Peyer's patch (tissue), 4 donors: ENCODE data around the gene HORMAD2. TPM values are rescaled to one million over a fixed set of nuclear protein-coding genes. Genes with fewer than 3 reads are reported as not detected.

Experiments used
- DNase-seq, 3 donors: peaks; one replicate each; pipeline ENCODE4 v3.0.0-alpha.2; 2017 to 2019
- H3K27ac ChIP-seq, 4 donors: fragments of 200-600 bp; sonication (generic); one replicate each; pipeline ENCODE4 v1.5.1; 2016 to 2019
- H3K27me3 ChIP-seq, 2 donors: fragments of 200-600 bp; sonication (generic); one replicate each; pipeline ENCODE4 v1.5.1; 2019
- H3K36me3 ChIP-seq, 3 donors: fragments of 200-600 bp; sonication (generic); one replicate each; pipeline ENCODE4 v1.5.1; 2016 to 2019
- H3K4me1 ChIP-seq, 4 donors: fragments of 200-600 bp; sonication (generic); one replicate each; pipeline ENCODE4 v1.5.1; 2016 to 2019
- H3K4me3 ChIP-seq, 4 donors: fragments of 200-600 bp; sonication (generic); 1 replicate in 3 of 4; 2 replicates in 1 of 4; pipeline ENCODE4 v1.5.1; 2016 to 2019; ENCODE audit warnings: mild to moderate bottlenecking in 1 of 4
- H3K9me3 ChIP-seq, 4 donors: fragments of 200-600 bp; sonication (generic); one replicate each; pipeline ENCODE4 v1.5.1; 2016 to 2019; ENCODE audit warnings: mild to moderate bottlenecking in 1 of 4
- POLR2A ChIP-seq, 2 donors: fragments of 450-650 bp; IDR thresholded peaks; one replicate each; pipeline ENCODE4 v1.5.1; 2017; ENCODE audit warnings: antibody characterized with exemption in 2 of 2, mild to moderate bottlenecking in 2 of 2, moderate library complexity in 2 of 2
- total RNA-seq, 4 donors: library from RNA; depleted of rRNA; stranded (reverse); fragments of >200 nt; gene quantifications; one replicate each; pipeline ENCODE4 v1.1.0, GENCODE V29; 2016
- TF ChIP-seq, protein P1 (sequence below), 6 experiments: fragments of 450-650 bp in 4 of 6; fragments of 200-600 bp in 2 of 6; sonication (generic) in 1 of 6; IDR thresholded peaks; one replicate each; pipeline ENCODE4 v1.5.1; 2017 to 2019; ENCODE audit warnings: antibody characterized with exemption in 6 of 6, mild to moderate bottlenecking in 3 of 6, moderate library complexity in 1 of 6

The HORMAD2 gene
- total RNA-seq, 4 donors from 2014 or later = not detected

- Histone ChIP-seq H3K27me3 (no peaks in the 10 kb centered on the region), H3K4me1 (peaks cover 0 to 10% (median 4%) of the 10 kb centered on the region in 4 donors), H3K9me3 (no peaks in the 10 kb centered on the region), H3K36me3 (no peaks in the 10 kb centered on the region), H3K4me3 (no peak overlapping the region), H3K27ac (peak overlapping the region in 1 of 4 donors; percentile 79)
- TF ChIP-seq, protein P1, sequence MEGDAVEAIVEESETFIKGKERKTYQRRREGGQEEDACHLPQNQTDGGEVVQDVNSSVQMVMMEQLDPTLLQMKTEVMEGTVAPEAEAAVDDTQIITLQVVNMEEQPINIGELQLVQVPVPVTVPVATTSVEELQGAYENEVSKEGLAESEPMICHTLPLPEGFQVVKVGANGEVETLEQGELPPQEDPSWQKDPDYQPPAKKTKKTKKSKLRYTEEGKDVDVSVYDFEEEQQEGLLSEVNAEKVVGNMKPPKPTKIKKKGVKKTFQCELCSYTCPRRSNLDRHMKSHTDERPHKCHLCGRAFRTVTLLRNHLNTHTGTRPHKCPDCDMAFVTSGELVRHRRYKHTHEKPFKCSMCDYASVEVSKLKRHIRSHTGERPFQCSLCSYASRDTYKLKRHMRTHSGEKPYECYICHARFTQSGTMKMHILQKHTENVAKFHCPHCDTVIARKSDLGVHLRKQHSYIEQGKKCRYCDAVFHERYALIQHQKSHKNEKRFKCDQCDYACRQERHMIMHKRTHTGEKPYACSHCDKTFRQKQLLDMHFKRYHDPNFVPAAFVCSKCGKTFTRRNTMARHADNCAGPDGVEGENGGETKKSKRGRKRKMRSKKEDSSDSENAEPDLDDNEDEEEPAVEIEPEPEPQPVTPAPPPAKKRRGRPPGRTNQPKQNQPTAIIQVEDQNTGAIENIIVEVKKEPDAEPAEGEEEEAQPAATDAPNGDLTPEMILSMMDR (IDR thresholded peaks at IDR 0.05) = no peak
- TF ChIP-seq POLR2A (IDR thresholded peaks at IDR 0.05) = no peak
- DNase-seq = no peak
Measured at GRCh38 chr22:30043161-30043560, 37.1 kb upstream of the HORMAD2 start.

- H3K9me3 ChIP-seq = no peaks in the 10 kb centered on the region
- H3K4me1 ChIP-seq = peaks cover 0 to 10% (median 4%) of the 10 kb centered on the region in 4 donors
- no peak for TF ChIP-seq POLR2A (IDR thresholded peaks at IDR 0.05)
- TF ChIP-seq, protein P1 (IDR thresholded peaks at IDR 0.05) = no peak
- H3K4me3 ChIP-seq = no peak overlapping the region
- peak in 1 of 3 donors; percentile 72 for DNase-seq
- H3K36me3 ChIP-seq = no peaks in the 10 kb centered on the region
- H3K27me3 ChIP-seq = no peaks in the 10 kb centered on the region
- peak overlapping the region in 2 of 4 donors; percentile 60 to 79 for H3K27ac ChIP-seq
Measured at GRCh38 chr22:30044369-30044768, 35.9 kb upstream of the HORMAD2 start.

DNA sequence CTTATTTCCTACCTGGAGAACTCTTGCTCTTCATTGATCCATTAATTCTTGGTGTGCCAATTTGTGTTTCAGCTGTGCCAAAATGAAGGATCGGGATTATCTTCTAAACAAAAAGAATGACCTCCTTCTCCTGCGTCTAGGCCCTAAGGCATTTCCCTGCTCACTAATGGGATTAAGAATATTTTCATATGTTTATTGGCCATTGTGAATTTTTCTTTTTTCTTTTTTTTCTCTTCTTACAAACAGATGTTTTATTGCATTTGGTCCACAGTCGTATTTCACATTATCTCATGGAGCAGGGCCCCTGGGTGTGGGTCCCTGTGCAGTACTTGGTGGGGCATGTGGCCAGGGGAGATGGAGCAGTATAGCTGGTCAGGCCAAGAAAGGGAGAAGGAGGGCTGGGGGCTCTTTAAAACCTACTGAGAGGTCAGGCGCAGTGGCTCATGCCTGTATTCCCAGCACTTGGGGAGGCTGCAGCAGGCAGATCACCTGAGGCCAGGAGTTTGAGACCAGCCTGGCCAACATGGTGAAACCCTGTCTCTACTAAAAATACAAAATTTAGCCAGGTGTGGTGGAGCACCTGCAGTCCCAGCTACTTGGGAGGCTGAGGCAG lies 35.3 kb upstream of the HORMAD2 start:
- Histone ChIP-seq H3K27ac (peak overlapping the region in 2 of 4 donors; percentile 60 to 79), H3K36me3 (no peaks in the 10 kb centered on the region), H3K27me3 (no peaks in the 10 kb centered on the region), H3K9me3 (no peaks in the 10 kb centered on the region), H3K4me3 (no peak overlapping the region), H3K4me1 (peaks cover 0 to 10% (median 4%) of the 10 kb centered on the region in 4 donors)
- DNase-seq = no peak
- TF ChIP-seq, protein P1 (IDR thresholded peaks at IDR 0.05) = no peak
- TF ChIP-seq POLR2A (IDR thresholded peaks at IDR 0.05) = no peak

DNA sequence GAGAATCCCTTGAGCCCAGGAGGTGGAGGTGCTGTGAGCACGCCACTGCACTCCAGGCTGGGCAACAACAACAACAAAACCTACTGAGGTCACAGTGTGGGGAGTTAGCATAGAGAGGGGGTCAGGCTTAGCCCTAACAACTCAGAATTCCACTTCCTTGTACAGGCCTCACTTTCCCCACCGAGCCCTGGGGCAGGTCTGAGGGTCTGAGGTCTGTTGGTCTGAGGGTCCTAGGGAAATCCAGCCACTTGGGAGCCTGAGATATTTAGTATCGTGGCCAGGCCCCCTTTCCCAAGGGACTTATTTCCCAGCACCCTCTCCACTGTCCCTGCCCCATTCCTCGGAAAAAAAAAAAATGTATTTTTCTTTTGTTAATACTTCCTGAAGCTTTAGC lies 34.8 kb upstream of the HORMAD2 start:
- H3K27me3 ChIP-seq = no peaks in the 10 kb centered on the region
- no peaks in the 10 kb centered on the region for H3K36me3 ChIP-seq
- DNase-seq = peak in 1 of 3 donors; percentile 19
- TF ChIP-seq, protein P1 (IDR thresholded peaks at IDR 0.05) = no peak
- no peak for TF ChIP-seq POLR2A (IDR thresholded peaks at IDR 0.05)
- H3K27ac ChIP-seq = no peak overlapping the region
- H3K4me1 ChIP-seq = peaks cover 0 to 10% (median 4%) of the 10 kb centered on the region in 4 donors
- H3K4me3 ChIP-seq = no peak overlapping the region
- no peaks in the 10 kb centered on the region for H3K9me3 ChIP-seq

- H3K36me3 ChIP-seq = no peaks in the 10 kb centered on the region
- peak in 1 of 3 donors; percentile 37 for DNase-seq
- peaks cover 0 to 10% (median 4%) of the 10 kb centered on the region in 4 donors for H3K4me1 ChIP-seq
- no peak overlapping the region for H3K27ac ChIP-seq
- H3K27me3 ChIP-seq = no peaks in the 10 kb centered on the region
- no peak for TF ChIP-seq POLR2A (IDR thresholded peaks at IDR 0.05)
- TF ChIP-seq, protein P1 (IDR thresholded peaks at IDR 0.05) = no peak
- no peaks in the 10 kb centered on the region for H3K9me3 ChIP-seq
- H3K4me3 ChIP-seq = no peak overlapping the region
Measured at GRCh38 chr22:30045901-30046715, 34.2 kb upstream of the HORMAD2 start.
